ENCODE measurements around the gene EMC1.

- TF ChIP-seq CTCF (IDR thresholded peaks at IDR 0.05) (no peak), POLR2A (IDR thresholded peaks at IDR 0.05) (no peak)
Measured at GRCh38 chr1:19197845-19198244, 53.5 kb downstream of the EMC1 start.

Measured in thyroid gland (tissue), 4 donors.